Tibial nerve (tissue), 4 donors: ENCODE results near the gene PGGHG.
"Not testable (repeated sequence)": the region's sequence is repeated elsewhere in the genome, so short reads cannot be mapped to it uniquely, and the experiment has no call there.

Source experiments
- CTCF ChIP-seq, 5 experiments: fragments of 200-600 bp in 3 of 5; fragments of 450-650 bp in 2 of 5; sonication (generic) in 3 of 5; IDR thresholded peaks; one replicate each; pipeline ENCODE4 v1.5.1; 2016 to 2019; ENCODE audit warnings: antibody characterized with exemption in 5 of 5, mild to moderate bottlenecking in 3 of 5, moderate library complexity in 2 of 5
- EP300 ChIP-seq, 2 donors: sonication (generic); formaldehyde crosslinking; IDR thresholded peaks; one replicate each; pipeline ENCODE4 v1.6.1; 2017; ENCODE audit warnings: antibody characterized with exemption in 2 of 2, mild to moderate bottlenecking in 1 of 2
- POLR2A ChIP-seq, 2 donors: fragments of 450-650 bp; IDR thresholded peaks; one replicate each; pipeline ENCODE4 v1.6.1; 2017; ENCODE audit warnings: antibody characterized with exemption in 2 of 2, mild to moderate bottlenecking in 2 of 2, moderate library complexity in 2 of 2

GRCh38 chr11:308740-309665 is 20.1 kb downstream of the PGGHG start:
- not testable (repeated sequence) for TF ChIP-seq CTCF, EP300, POLR2A (IDR thresholded peaks at IDR 0.05)
